CD4-positive, alpha-beta T cell treated with Interleukin-4 for 4 hours (primary cell): ENCODE data around the gene WARS2.
A peak's percentile ranks its signal among the peaks of the same experiment; 100 is the strongest.

Experiments used
- DNase-seq: peaks from one replicate; pipeline ENCODE4 v3.0.0-alpha.2; 2020

The WARS2 gene

DNA sequence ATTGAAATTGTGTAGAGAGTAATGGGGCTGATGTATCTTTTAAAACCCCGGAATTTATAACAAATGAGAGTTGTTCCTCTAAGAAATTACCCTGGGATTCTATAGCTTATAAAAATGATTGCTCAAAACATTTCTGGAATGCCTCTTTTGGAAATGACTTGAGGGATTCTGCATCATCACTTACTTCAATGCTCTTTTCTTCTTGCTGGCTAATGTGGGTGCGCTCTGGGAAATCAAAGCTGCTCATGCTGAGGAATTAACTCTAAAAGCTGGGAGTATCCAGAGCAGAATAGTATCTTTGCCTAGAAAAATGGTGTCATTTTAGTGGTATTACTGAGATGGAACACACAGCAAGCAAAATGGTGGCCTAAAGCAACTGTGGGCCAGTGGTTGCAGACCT lies 129.3 kb downstream of the WARS2 start:
- no peak for DNase-seq

DNA sequence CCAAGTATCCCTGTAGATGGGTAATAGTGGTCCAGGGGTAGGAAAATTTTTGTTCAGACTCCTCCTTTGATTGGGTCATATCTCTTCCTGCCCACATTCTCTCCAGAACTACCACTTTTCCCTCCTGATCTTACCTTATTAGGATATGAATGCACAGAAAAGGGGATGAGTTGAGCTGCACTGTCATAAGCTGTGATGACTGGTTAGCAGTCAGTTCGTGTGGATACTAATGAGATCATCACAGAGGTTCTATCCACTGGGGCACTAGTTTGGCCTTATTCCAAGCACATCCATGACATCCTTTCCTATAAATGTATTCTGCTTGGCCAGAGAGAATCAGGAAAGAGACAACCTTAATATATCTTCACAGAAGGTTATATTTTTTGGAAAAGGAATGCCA lies 130.3 kb downstream of the WARS2 start:
- DNase-seq = no peak

DNA sequence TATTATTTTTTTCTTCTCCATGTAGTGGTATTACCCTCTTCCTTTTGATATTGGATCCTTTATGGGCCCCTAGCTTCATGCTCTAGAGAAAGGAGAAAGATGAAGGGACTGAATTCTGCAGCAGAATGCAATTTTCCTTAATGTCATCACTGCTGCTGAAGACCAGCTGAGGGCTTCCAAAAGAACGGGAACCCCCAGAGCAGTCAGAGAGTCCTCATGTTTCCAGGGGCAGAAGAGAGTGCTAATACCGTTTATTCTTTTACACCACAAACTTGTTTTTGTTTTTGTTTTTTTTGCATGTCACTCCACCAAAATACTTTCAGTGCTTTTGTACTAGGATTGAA lies 131.2 kb downstream of the WARS2 start:
- DNase-seq = no peak

DNA sequence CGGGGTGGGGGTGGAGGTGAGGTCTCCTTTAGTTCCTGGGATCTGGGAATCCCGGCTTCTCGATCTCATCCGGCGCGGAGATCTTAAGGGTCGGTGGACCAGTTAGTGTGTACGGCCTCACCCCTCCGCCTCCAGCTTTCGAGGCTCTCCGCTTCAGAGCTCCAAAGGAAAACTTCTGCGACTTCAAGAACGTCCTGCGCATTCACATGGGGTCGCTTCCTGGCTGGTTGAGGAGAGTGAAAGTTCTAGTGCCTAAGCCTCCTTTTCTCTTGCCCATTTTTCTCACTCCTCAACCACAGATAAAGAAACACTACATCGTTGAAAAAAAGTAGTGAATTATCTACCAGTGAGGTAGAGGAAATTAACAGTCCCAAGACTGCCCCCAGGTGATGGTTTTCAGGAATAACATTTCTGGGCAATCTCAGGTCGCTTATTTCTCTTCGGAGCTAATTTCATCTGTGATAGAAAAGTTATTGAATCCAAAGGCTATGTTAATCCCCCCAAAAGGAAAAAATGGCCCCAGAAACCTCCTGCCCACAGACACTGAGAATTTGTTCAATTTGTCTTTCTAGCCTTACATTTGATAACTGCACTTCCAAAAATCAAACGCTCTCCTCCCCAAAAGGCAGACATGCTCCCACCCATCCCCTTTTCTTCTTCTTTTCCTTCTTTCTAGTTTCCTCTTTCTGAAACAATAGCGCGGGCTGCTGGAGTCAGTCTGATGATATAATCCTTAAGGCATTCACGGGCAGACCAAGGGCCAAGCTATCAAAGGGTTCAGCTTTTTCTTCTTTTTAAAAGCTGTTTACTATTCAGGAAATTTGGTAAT lies 131.8 kb downstream of the WARS2 start:
- DNase-seq = peak; percentile 16

DNA sequence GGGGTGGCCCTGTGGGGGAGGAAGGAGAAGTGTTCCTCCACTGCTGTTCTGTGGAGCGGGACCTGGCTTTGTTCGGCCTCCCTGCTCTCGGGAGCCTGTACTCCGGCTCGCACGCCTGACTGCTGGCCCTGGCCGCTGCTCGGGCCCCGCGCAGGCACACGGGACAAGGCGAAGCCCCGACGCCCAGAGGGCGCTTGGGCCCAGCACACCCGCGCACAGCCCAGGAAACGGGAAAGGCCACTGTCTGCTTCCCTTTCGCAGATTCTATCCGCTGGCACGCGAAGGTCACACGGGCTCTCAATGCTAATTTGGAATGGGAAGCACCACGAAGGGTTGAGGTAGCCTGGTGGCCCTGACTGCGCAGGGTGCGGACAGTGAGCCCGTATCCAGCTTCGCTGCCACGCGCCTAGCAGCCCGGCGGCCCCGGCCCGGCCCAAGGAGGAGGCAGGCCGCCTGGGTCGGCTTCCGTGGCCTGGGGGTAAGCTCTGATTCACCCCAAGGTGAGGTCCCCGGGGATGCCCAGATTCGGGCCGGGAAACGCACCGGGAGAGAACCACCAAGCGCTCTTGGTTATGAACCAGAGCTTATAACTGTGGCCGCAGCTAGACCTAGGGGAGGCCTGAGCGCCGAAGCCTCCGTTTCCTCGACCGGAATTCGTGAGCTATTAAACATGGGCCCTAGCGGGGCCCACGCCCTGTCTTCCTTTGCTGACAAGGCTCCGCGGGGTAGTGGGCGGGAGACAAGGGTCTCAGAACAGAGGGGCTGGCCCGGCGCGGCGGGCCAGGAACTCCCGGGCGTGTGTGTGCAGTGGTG lies 132.6 kb downstream of the WARS2 start:
- DNase-seq = no peak

DNA sequence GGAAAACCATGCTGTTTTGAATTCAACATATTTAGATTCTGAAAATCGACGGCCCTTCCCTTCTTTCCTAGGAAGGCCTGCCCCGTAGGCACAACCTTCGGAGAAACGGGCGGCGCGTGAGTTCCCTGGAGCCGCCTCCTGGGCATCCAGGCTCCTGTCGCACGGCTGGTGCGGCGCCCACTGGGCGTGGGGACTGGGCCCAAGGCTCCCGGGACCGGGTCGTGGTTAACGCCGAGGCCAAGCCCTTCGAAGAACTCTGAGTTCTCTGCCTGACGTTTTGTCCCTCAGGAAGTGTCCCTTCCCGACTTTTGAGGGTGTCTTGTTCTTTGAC lies 133.1 kb downstream of the WARS2 start:
- DNase-seq = no peak

DNA sequence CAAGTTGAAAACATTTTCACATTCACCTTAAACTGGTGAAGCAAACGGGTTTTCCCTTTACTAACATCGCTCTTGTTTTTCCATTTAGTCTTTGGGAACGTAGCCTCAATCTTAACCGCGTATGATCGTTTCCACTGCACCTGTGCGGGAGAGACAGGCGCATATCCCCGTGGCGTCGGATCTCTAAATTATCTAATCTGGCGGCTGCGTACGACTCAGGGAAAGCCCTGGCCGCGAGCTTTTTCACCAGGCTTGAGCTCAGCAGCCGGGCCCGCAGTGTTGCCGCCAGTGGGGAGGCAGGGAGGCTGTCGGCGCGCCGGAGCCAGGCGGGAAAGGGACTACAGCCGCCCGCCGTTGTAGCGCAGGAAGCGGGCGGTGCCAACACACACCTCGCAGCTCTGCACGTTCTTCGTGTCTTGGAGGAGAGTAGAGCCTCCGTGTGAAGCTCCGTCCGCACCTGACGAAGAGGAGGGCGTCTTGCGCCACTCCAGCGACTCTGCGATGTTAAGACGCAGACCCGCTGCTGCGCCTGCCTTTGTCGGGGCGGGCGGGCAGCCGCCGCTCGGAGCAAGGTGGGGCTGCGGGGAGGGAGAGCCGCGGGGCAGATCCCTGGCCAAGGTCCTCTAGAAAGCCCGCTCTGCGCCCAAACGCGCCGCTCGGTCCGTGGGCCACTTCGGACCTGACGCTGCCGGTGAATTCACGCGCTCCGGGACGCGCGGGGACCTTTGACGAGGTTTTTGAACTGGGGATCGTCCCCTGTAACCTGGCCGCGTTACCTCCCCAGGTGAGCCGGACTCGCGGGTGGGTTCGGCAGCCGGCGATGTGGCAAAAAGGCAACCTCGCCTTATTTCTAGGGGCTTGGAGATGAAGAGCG lies 133.8 kb downstream of the WARS2 start:
- no peak for DNase-seq

DNA sequence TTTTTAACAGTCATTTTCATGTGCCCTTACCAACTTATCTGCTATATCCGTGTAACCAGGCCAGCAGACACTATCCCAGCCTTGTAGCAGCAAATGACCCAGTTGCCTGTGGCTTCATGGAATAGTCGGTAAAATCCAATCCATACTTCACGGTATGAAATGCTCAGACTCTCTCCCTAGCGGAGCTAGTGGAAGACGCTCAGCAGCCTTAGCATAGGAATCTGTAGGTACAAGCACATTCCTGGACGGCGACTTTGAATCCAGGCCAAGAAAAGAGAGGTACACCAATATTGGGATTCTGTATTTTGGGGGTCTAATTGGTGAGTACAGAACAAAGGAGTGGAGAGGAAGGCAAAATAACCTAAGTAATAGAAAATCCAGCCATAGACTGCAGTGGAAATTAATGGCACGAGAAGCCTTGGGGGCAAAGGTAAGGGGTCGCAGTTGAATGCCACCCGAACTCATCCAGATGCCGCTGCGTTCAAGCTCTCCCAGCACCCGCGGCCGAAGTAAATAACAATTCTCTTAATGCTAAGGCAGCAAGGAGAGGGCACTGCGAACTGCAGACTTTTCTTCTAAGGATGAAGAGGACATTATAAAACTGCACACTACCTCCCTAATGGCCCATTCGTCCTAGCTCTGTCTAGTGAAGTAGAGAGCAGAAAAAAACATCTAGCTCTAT lies 134.6 kb downstream of the WARS2 start:
- no peak for DNase-seq

DNA sequence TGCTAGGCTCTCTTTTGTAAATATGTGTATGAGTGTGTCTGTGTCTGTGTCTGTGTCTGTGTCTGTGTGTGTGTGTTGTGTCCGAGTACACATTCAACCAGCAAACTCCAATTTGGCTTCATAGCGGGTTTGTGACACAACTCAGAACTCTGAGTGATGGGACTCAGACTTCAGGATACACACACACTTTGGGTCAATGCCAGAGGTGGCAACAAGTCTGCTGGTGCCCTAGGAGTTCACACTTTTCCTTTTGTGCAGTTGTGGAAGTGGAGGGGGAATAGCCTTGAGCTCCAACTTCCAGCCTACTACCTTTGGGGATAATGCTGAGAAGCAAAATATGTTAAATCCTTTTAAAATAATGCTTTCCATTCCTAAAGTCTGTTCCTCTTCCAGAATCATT lies 135.7 kb downstream of the WARS2 start:
- DNase-seq = no peak

DNA sequence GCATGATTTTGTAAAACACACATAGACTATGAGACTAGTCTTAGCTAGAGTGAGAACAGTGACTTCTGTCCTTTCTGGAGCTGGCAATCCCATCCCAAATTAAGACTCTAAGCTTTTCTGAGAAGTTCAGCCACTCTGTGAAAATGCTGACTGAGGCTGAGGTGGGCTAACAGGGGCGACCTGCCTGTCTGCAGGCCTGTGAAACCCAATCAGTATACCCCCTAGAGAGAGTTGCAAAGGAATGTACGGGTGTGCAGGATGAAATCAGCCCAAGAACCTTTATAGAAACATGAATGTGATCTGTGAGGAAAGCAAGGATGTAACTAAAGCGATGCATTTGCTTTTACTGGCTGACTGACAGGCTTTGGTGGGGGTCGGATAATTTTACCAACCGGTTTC lies 136.3 kb downstream of the WARS2 start:
- no peak for DNase-seq

DNA sequence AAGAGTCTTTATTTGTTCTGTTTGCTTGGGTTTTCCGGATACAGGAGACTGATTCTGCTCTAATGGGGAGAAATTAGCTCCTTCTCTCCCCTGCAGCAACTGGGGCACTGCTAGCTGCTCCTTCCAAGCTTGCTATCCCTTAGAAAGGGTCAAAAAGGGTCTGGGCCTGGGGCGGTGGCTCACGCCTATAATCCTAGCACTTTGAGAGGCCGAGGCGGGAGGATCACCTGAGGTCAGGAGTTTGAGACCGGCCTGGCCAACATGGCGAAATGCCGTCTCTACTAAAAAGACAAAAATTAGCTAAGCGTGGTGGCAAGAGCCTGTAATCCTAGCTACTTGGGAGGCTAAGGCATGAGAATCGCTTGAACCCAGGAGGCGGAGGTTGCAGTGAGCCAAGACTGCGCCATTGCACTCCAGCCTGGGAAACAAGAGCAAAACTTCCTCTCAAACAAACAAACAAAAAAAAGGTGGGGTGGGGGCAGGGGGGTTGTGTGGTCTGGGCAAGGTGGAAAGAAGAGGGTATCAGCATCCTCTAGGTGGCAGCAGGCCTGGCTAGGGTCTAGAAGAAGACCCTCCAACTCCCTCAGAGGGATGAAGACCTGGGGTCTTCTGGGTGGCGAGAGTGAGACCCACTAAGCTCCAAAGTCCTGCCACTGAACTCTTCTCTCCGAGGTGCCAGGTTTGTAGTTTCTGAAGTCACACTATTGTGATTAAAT lies 136.9 kb downstream of the WARS2 start:
- no peak for DNase-seq

DNA sequence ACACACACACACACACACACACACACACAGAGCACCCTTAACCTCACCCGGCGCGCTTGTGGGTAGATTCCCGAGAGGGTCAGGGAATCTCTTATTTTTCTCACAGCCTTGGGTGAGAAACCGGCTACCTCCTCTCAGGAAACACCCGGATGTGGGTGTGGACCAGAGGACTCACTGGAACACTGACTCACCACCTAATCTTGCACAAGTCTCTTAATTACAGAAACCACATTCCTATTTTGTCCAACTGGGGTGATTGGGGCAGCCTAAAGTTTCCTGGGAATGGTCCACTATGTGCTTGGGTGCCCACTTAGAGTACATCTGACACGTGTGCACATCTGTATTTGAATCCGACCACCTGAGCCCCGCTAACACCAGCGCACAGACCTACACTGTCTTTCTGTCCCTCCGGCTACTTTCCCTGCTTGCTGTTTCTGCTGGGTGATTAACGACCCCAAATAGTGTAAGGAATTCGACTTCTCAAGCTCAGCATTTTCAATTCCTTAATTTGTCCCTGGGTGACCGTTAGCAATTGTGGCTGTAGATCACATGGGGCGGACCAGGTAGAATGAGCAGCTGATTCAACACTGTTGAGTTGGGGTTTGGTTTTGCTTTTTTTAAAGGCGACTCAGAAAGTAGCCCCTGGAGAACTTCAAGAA lies 138.3 kb downstream of the WARS2 start:
- DNase-seq = no peak

DNA sequence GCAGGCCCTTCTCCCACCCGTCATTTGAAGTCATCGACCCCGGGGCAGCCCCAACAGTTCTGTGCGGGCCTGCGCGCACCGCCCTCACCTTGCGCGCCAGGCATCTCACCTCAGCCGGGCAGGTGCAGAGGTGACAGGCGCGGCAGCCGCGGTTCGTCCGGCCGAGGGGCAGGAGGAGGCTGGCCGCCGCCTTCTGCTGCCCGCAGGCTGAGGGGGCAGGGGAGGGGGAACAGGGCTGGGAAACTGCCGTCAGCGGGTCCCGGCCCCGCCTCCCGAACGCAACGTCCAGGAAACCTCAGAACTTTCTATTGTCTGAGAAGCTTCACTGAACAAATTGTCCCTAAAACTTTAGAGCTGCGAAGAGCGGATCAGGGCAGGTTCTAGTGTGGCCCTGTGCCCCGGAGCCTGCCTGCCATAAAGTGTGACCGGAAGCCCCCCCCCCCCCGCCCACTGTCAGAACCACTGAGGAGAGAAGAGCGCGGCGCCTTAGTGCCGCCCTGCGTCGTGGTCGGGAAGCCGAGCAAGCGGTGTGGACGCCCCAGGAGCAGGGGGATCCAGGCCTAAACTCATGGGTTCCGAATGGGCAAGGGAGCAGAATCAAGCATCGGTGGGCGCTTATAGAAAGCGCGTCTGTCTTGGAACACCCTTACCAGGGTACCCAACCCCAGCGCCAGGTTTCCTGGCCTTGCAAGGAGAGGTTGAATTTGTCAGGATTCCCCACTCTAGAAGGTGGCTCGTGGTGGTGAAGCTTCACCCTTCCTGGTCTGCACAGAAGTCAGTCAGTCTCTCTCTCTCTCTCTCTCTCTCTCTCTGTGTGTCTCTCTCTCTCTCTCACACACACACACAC lies 139.0 kb downstream of the WARS2 start:
- DNase-seq = no peak

DNA sequence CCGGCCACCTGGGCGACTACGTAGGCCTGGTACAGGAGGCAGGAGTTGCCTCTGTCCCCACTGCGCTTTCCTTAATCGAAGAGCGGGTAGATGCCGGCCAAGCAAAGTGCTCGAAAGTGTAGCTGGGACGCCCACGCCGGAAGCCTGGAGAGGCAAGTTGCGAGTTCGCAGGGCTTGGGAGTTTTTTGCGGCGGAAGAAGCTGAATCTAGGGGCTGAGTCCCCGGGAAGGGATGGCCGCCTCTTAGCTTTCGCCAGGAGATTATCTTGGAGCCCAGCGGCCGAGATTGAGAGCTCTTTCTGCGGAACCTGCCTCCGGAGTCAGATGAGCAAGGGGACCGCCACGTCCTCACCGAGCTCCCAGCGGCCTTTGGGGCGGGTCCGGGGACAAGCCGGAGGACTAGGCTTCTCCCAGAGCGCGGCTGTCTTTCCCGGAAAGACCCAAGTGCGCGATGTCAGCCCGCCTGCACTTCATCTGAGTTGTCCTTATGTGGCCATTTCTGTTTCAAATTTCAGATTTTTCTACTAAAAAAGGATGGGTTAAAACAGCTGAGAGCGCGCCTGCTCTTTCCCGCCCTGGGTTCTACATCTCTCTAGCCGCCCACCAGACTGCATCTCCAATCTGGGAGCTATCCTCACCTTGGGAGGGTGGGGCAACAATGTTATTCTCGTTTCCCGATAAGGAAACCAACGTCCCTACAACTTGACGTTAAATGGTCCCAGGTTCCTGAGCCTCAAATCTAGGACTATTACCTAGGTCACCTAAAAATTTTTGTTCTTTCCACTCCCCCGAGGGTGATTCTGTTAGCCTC lies 139.9 kb downstream of the WARS2 start:
- no peak for DNase-seq

DNA sequence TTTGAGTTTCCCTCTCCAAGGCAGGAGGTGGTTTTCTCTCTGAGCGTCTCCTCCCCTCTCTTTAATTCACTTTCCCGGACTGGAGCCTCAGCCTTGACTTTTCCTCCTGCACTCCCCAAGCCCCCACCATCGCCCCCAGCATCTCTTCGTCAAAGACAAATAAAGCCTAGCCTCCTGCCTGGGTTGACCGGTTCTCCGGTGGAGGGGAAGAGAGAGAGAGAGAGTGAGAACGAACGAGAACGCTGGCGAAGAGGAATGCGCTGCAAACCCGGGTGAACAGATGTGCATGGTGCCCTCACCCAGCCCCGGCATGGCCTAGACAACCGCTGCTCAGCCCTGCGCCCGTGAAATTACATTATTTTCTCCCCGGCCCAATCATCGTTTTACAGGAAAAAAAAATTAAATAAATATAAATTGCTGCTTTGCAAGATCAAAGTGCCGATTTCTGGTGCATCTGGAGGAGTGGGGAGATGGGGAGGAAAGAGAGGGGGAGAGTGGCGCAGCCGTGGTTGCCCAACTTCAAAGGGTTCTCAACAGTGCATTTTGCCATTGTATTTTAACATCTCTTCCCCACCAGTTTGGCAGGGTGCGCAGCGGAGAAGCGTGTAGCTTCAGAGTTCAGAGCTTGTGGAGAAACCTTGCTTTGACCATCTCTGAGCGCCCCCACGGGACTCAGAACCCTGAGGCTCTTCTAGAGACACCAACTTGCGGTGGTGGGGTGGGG lies 140.9 kb downstream of the WARS2 start:
- no peak for DNase-seq

DNA sequence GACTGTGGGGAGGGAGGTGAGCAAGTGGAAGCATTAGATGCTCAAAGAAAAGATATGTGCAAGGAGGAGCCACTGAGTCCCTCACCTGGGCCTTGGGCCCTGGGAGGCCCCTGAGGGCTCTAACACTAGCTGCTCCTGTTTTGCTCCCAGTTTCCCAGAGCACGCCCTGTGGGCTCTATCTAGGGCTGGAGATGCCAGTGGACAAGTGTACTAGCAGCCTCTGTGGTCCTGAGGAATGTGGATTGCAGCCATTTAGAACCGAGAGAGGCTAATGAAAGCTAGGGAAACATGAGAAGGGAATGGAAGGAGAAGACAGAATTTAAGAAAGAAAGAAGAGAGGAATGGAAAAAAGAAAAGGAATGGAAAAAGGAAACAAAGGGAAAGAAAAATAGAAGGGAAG lies 142.3 kb downstream of the WARS2 start:
- no peak for DNase-seq

DNA sequence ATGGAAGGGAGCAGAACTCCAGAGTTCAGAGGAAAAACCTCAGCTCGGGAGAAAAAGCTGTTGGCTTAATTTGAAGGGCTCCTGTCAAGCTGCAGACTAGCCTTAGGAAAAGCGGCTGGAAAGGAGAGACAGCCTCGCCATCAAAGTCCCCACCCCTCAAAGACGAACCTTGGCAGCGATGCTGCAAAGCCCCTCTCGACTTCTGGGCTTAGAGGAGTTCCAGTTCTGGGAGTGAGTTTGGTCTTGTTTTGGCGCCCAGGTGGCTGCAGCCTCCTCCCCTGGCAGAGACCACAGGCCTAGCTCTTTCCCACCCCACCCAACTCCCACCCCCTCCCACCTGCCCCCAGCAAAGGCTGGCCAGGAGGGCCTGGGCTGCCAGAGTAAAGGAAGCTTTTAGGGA lies 143.2 kb downstream of the WARS2 start:
- DNase-seq = no peak

DNA sequence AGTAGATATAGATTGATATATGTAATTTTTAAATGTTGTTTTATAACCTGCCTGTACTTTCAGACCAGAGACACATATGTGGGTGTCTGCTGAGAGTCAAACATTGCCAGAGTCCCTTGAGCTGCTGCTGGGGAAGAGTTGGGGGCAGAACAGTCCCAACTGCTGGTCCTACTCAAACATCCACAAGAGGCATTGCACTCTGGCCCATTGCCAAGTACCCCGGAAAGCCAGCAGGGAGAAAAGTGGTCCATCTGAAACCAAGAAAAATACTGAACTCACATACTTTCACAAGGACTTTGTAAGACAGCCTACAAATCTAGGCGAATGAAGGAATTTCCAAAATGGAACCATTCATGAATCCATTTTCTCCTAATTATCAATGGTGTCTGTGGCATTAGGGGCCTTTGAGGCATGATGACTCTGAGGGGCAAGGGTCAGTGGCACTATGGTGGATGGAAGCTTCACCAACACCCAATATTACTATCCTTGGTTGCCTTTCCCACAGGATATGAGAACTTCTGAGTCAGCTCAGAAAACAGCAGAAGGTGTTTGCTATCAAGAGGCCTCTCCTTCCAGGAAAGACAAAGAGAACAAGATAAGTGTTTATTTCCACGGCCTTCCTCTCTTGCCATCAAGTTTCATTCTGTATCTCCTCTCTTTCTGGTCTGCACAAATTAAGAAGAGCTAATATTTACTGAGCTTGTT lies 145.0 kb downstream of the WARS2 start:
- DNase-seq = no peak

DNA sequence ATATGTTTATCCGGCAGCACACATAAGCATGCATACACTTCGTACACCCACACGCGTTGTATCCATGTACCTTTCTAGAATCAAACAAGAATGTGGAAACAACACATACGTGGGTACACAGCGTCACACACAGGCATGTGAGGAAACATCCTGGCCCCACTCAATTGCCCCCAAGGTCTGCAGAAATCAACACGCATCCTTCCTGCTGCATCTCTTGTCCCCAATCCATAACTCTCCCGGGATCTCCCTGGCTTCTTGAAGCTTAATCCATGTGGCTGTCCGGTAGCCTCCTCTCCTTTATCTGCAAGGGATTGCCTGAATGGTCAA lies 146.8 kb downstream of the WARS2 start:
- no peak for DNase-seq
